22Rv1 (cell line): ENCODE results near the gene ZWILCH.
A peak's percentile ranks its signal among the peaks of the same experiment; 100 is the strongest.

Source experiments
- ZFX ChIP-seq: fragments of 450-650 bp; IDR thresholded peaks from 2 replicates; pipeline ENCODE4 v1.6.1; 2017; ENCODE audit warnings: antibody characterized with exemption, borderline replicate concordance
- TF ChIP-seq, protein P1 (sequence below): fragments of 450-650 bp; IDR thresholded peaks from 2 replicates; pipeline ENCODE4 v1.5.1; 2017; ENCODE audit warnings: mild to moderate bottlenecking

- TF ChIP-seq, protein P1, sequence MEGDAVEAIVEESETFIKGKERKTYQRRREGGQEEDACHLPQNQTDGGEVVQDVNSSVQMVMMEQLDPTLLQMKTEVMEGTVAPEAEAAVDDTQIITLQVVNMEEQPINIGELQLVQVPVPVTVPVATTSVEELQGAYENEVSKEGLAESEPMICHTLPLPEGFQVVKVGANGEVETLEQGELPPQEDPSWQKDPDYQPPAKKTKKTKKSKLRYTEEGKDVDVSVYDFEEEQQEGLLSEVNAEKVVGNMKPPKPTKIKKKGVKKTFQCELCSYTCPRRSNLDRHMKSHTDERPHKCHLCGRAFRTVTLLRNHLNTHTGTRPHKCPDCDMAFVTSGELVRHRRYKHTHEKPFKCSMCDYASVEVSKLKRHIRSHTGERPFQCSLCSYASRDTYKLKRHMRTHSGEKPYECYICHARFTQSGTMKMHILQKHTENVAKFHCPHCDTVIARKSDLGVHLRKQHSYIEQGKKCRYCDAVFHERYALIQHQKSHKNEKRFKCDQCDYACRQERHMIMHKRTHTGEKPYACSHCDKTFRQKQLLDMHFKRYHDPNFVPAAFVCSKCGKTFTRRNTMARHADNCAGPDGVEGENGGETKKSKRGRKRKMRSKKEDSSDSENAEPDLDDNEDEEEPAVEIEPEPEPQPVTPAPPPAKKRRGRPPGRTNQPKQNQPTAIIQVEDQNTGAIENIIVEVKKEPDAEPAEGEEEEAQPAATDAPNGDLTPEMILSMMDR: peak; percentile 92
- no peak for TF ChIP-seq ZFX
Measured at GRCh38 chr15:66566963-66567531, 61.9 kb downstream of the ZWILCH start.
